HG02571 (cell line): ENCODE results near the gene CFAP68.

Experiments
- ATAC-seq: cut with Tn5 transposase; IDR thresholded peaks from one replicate; pipeline ENCODE4 v1.9.1; 2021; ENCODE audit warnings: mild to moderate bottlenecking, moderate library complexity; ENCODE audit not compliant: unreplicated experiment

CFAP68 gene

GRCh38 chr11:111878849-111879636 lies at the start of gene CFAP68, which contains the start of gene FDXACB1:
CFAP68 (plus strand) TSS chr11:111879541; CDS start chr11:111879561, 20 bp downstream.
FDXACB1 (minus strand) TSS chr11:111879165; CDS start chr11:111879132, 33 bp downstream.
- peak; percentile 89 for ATAC-seq

GRCh38 chr11:111833524-111833923 lies 45.8 kb upstream of the CFAP68 start:
- no peak for ATAC-seq

- no peak for ATAC-seq
These were observed 44.7 kb upstream of the CFAP68 start for GRCh38 chr11:111834432-111835163.

- no peak for ATAC-seq
These were observed 43.7 kb upstream of the CFAP68 start for GRCh38 chr11:111835665-111836064.

GRCh38 chr11:111836162-111836561 lies 43.2 kb upstream of the CFAP68 start:
- no peak for ATAC-seq

- ATAC-seq = no peak
These were observed 42.6 kb upstream of the CFAP68 start for GRCh38 chr11:111836721-111837120.

GRCh38 chr11:111837366-111837891 lies 41.9 kb upstream of the CFAP68 start:
- ATAC-seq = no peak

- no peak for ATAC-seq
These were observed 41.3 kb upstream of the CFAP68 start for GRCh38 chr11:111838054-111838453.

GRCh38 chr11:111840143-111840542 lies 39.2 kb upstream of the CFAP68 start:
- no peak for ATAC-seq

GRCh38 chr11:111841370-111842053 lies 37.8 kb upstream of the CFAP68 start:
- ATAC-seq = no peak

- ATAC-seq = no peak
These were observed 35.7 kb upstream of the CFAP68 start for GRCh38 chr11:111843661-111844060.

- no peak for ATAC-seq
These were observed 33.9 kb upstream of the CFAP68 start for GRCh38 chr11:111845276-111846028.

- ATAC-seq = no peak
These were observed 33.3 kb upstream of the CFAP68 start for GRCh38 chr11:111846063-111846462.

GRCh38 chr11:111846636-111847035 lies 32.7 kb upstream of the CFAP68 start:
- ATAC-seq = no peak

GRCh38 chr11:111849631-111850030 lies 29.7 kb upstream of the CFAP68 start:
- no peak for ATAC-seq

- ATAC-seq = no peak
These were observed 28.3 kb upstream of the CFAP68 start for GRCh38 chr11:111851067-111851466.

- no peak for ATAC-seq
These were observed 27.7 kb upstream of the CFAP68 start for GRCh38 chr11:111851636-111852035.

GRCh38 chr11:111852103-111852502 lies 27.2 kb upstream of the CFAP68 start:
- ATAC-seq = no peak

- ATAC-seq = no peak
These were observed 23.8 kb upstream of the CFAP68 start for GRCh38 chr11:111855506-111855905.

- ATAC-seq = no peak
These were observed 19.1 kb upstream of the CFAP68 start for GRCh38 chr11:111860257-111860656.
